Activated CD8-positive, alpha-beta memory T cell treated with anti-CD3 and anti-CD28 coated beads for 4 hours (primary cell): ENCODE measurements around the gene GRIK1.

ENCODE experiments used
- DNase-seq, 2 donors: peaks; one replicate each; pipeline ENCODE4 v3.0.0-alpha.2; 2020; ENCODE audit warnings: low read depth in 2 of 2

Gene GRIK1

DNA sequence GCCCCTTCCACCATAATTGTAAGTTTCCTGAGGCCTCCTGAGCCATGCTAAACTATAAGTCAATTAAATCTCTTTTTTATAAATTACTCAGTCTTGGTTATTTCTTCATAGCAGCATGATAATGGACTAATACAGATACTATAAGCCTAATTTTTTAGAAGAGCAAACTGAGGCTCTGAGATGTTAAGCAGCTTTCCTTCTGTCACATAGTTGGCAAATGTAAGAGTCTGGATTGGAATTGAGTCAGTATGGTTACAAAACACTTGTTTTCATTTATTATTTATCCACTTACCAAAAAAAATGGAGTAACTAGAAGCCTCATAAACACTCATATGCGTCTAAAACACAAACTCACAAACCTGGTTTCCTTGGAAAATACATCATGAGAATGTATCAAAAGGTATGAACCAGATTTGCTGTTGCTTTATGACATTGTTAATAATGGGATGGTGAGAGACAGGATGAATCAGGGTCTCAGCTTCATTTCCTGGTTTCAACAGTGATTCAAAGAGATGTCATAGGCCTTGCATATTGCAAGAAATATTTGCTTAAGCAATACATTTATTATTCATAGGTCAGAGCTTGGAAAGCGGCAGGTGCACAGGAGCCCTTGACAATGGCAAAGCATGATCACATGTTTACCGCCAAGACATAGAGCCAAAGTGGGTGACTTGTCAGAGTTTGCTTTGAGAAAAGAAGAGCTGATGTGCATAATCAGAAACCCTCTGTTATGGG is 221.5 kb downstream of the GRIK1 start:
- DNase-seq = no peak

DNA sequence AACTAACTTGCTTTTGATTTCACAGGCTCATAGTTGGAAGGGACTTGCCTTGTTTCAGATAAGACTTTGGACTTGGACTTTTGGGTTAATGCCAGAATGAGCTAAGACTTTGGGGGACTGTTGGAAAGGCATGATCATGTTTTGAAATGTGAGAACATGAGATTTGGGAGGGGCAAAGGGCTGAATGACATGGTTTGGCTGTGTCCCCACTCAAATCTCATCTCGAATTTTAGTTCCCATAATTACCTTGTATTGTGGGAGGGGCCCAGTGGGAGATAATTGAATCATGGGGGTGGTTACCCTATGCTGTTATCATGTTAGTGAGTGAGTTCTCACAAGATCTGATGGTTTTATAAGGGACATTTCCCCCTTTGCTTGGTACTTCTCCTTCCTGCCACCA is 222.1 kb downstream of the GRIK1 start:
- no peak for DNase-seq

- no peak for DNase-seq
These were observed 223.0 kb downstream of the GRIK1 start for GRCh38 chr21:29716753-29717152.

DNA sequence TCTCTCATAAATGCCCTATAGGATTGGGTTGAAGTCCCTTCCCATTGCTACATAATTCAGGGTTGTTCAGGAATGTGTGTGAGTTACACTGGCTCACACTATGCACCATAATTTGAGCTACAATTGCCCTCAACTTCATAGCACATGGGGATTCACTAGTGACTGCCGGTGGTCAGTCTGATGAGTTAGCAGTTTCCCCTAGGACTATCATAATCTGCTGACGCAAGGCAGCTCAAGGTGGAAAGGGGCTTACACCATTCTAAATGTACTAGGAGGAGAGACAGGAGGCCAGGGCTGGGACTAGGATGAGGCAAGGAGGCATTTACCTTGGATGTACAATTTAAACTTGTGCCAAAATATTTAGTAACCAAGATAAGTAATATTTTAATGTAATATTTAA is 224.7 kb downstream of the GRIK1 start:
- DNase-seq = no peak

DNA sequence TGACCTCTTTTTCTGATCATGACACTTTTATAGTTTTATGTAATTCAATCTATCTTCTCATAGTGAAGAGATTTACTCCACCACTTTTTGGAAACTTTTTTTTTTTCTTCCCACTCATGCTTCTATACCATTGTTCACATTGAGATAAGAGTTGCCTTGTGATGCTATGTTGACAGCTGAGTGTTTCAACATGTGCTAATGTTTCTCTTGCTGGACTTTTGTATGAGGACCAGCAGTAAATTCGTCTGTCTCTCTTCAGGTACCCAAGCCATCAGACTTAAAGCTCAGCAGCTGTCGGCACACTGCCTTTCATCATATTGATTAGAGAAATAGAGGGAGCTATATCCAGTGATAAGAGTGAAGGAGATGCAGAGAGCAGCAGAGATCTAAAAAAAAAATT is 227.0 kb downstream of the GRIK1 start:
- no peak for DNase-seq

DNA sequence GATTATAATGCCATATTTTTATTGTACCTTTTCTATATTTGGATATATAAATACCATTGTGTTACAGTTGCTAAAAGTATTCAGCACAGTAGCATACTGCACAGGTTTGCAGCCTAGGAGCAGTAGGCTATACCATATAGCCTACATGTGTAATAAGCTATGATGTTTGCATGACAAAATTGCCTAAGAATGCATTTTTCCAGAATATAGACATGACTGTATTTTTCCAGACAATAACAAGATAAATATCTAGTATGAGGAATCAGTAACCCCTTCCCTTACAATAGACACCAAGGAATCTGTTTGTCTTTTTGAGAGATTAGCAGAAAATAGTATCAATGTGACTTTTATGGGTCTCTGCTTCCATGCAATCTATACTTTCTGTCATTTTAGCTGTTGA is 228.6 kb downstream of the GRIK1 start:
- DNase-seq = no peak

- no peak for DNase-seq
These were observed 229.3 kb downstream of the GRIK1 start for GRCh38 chr21:29710498-29710897.

GRCh38 chr21:29708401-29708800 is 231.4 kb downstream of the GRIK1 start:
- no peak for DNase-seq

DNA sequence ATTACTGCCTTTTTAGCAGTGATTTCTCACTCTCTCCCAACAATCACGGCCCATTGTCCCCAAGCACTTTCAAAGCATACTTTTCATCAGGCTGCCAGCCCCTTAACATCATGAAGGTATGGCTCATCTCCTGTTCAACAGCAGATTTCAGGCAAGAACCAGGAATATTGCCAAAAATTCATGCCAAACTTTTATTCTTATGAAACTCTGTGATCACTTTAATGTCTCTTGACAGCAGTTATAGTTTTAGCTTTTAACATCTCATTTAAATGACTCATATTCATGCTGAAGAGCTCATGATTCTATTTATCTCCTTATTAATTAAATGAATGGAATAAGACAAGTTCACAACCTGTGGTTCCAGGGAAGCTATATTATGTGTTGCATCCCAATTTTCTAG is 235.1 kb downstream of the GRIK1 start:
- DNase-seq = no peak

- no peak for DNase-seq
These were observed 238.1 kb downstream of the GRIK1 start for GRCh38 chr21:29701676-29702075.

GRCh38 chr21:29697555-29698193 is 242.1 kb downstream of the GRIK1 start:
- no peak for DNase-seq

DNA sequence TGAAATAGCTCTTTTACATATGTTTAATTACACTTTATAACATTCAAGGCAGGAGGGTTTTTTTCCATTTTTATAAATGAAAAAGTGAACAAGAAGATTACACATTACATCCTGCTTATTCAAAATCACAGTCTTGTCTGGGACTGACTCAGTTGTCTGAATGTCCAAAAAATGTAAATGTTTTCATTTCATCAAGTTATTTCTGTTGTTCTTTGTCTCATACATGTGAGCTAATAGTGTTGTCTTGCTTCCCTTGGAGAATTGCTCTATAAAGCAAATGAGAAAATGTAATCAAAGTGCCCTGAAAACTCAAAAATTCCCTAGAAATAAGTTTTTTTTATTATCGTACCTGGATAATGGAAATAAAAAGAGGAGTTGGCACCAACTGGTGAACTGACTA is 242.9 kb downstream of the GRIK1 start:
- no peak for DNase-seq

DNA sequence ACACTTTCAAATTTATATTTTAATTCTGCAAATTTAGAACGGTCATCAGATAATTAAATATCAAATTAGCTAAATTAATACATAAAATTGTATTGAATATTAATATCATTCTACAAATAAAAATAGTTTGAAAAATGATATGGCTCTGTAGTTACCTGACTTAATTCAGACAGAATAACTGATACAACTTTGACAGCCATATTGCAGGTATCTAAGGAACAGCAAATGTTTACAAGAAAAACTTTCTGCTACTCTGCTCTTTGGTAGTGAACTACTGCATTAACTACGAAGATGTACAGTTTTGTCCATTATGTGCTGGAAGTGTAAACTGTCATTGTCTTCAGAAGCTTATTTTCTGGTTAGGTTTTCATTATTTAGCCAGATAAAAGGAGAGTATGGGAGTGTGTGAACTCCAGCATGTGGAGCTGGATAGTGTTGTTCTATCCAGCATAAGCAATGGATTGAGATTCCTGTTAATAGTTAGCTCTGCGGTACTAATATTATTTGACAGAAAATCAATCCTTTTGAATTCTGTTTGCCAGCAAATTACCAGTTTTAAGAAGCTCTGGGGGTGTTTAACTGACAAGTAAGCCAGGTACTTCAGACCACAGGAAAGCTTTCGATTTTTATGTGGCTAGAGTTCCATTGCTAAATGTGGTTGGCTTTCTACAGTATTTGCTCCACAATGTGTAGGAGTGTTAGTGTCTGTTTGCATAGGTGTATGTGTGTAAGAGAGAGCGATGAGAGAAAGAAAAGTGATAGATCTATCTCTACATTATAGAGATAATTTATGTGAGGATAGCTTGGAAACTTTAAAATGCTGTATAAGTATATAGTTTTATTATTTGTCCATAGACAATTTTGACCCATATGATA is 247.9 kb downstream of the GRIK1 start:
- no peak for DNase-seq

GRCh38 chr21:29689753-29690152 is 250.0 kb downstream of the GRIK1 start:
- no peak for DNase-seq

DNA sequence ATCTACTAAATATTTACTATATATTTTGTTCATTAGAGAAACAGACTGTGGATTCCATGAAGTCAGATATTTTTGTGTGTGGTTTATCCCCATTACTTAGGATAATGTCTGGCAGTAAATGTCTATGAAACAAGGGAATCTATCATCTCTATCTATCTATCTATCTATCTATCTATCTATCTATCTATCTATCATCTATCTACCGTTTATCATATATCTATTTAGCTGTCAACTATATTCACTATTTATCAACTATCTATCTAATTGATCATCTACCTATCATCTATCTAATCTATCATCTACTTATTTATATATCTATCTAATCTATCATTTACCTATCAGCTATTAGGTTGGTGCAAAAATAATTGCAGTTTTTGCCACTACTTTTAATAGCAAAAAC is 255.7 kb downstream of the GRIK1 start:
- DNase-seq = no peak

GRCh38 chr21:29682800-29683199 is 257.0 kb downstream of the GRIK1 start:
- DNase-seq = no peak

DNA sequence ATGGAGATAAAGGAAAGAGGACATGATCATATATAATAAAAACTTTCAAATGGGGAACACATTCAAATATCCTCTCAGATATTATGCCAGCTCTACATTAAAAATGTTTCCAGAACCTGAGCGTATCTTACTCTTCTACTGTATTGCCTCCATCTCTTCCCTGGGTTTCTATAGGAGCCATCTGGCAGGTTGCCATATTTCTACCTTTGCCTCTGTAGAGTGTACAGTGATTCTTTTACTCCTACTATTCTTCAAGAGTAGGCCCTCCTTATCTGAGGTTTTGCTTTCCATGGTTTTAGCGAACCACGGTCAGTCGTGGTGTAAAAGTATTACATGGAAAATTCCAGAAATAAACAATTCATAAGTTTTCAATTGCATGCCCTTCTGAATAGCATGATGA is 259.5 kb downstream of the GRIK1 start:
- DNase-seq = no peak

- no peak for DNase-seq
These were observed 261.2 kb downstream of the GRIK1 start for GRCh38 chr21:29678626-29679025.

- no peak for DNase-seq
These were observed 262.5 kb downstream of the GRIK1 start for GRCh38 chr21:29677326-29677725.

DNA sequence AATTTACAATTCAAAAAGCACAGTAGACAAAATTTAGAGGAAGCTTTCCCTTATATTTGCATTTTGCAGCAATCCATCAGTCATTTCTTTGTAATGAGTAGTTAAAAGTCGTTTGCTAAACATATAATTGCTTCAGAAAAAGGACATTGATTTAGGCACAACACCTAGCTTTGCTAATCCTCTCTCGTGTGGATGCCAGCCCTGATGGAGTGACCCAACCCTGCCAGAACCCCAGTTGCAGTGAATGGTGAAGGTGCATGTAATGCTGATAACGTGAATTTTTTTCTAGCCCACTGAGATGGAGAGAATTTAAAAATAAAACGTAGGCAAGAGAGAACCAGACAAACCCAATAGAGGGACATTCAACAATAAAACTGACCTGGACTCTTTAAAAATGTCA is 263.4 kb downstream of the GRIK1 start:
- no peak for DNase-seq

GRCh38 chr21:29675451-29675850 is 264.3 kb downstream of the GRIK1 start:
- no peak for DNase-seq

DNA sequence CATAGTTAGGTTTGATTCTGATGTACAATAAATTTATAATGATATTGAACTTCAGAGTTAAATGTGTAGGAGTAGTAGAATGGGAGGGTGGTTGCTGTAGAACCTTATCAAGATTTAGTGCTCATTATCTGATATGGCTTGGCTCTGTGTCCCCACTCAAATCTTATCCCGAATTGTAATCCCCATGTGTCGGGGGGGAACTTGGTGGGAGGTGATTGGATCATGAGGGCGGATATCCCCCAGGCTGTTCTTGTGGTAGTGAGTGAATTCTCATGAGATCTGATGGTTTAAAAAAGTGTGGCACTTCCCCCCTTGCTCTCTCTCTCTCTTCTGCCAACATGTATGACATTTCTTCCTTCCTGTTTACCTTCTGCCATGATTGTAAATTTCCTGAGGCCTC is 265.5 kb downstream of the GRIK1 start:
- no peak for DNase-seq

GRCh38 chr21:29673096-29673610 is 266.6 kb downstream of the GRIK1 start:
- no peak for DNase-seq
